ENCODE data around the gene FOXO4.
A peak's percentile ranks its signal among the peaks of the same experiment; 100 is the strongest.
"Not testable (repeated sequence)": the region's sequence is repeated elsewhere in the genome, so short reads cannot be mapped to it uniquely, and the experiment has no call there.

Gene FOXO4, protein sequence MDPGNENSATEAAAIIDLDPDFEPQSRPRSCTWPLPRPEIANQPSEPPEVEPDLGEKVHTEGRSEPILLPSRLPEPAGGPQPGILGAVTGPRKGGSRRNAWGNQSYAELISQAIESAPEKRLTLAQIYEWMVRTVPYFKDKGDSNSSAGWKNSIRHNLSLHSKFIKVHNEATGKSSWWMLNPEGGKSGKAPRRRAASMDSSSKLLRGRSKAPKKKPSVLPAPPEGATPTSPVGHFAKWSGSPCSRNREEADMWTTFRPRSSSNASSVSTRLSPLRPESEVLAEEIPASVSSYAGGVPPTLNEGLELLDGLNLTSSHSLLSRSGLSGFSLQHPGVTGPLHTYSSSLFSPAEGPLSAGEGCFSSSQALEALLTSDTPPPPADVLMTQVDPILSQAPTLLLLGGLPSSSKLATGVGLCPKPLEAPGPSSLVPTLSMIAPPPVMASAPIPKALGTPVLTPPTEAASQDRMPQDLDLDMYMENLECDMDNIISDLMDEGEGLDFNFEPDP

DNA sequence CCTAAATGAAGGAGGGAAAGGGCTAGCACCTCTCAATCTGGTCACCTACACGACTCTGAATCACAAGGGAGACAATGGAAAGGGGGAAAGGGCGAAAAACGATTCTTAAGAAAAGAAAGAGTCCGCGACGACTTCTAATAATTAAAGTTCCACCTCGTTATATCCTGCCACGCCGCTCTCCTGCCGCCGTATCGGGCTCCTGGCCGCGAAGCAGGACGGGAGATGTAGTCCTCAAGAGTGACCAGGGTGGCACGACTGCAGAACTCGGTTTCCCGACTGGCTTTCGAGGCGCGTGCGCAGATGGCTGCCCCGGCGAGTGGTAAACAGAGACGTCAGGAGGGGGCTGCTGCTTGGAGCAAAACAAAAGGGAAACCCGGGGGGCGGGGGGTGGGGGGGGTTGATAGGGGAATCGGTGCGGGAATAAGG lies at the start of gene FOXO4:
TSS of gene FOXO4 (plus strand) at position 297 of the 426 bp plus-strand sequence. CDS start 678 bp downstream, outside the sequence.
- peak; percentile 86 for DNase-seq

- not testable (repeated sequence) for DNase-seq
Measured at GRCh38 chrX:71047891-71048290, 47.8 kb upstream of the FOXO4 start.

GRCh38 chrX:71052721-71053120 lies 42.9 kb upstream of the FOXO4 start:
- no peak for DNase-seq

DNA sequence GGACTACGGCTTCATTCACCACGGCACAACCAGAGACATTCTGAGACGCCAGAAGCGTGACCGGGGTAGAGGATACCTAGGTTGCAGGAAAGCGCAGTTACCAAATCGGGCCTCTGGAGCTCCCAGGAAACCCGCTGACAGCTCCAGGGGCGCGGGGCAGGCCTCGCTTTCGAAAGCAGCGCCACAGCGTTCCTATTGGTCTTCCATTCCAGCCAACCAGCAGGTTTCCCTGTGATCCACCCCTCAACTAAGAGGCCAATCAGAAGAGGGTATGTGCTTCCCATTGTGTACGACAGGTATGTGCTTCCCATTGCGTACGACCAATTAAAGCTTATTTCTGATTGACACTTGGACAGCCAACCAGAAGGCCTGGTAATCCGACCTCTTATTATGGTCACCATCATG lies 42.4 kb upstream of the FOXO4 start:
- no peak for DNase-seq

- DNase-seq: no peak
Measured at GRCh38 chrX:71056867-71057266, 38.8 kb upstream of the FOXO4 start.

GRCh38 chrX:71057848-71058530 lies 37.7 kb upstream of the FOXO4 start:
- DNase-seq: no peak

GRCh38 chrX:71060127-71060526 lies 35.5 kb upstream of the FOXO4 start:
- DNase-seq: no peak

GRCh38 chrX:71067089-71067488 lies 28.6 kb upstream of the FOXO4 start:
- DNase-seq: no peak

DNA sequence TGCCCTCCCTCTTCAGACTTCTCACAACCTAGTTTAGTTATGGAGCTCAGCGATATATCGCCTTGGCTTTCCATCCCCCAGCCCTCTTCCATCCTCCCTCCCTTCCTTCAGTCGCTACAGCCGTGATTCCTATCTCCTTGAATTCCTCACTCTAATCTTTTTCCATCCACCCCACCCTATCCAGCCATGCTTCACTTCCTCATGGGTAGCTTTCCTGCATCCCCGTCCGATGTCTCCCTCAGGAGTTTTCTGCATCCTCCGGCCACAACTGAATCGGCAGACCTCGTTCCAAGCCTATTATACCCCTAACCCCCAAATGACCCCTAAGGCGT lies 28.0 kb upstream of the FOXO4 start:
- DNase-seq: no peak

GRCh38 chrX:71068044-71068918 lies 27.4 kb upstream of the FOXO4 start, which contains the start of gene SNX12:
SNX12 (minus strand) TSS chrX:71068334; CDS start chrX:71068306, 28 bp downstream.
- DNase-seq: peak; percentile 88

- no peak for DNase-seq
Measured at GRCh38 chrX:71070531-71070930, 25.1 kb upstream of the FOXO4 start.

DNA sequence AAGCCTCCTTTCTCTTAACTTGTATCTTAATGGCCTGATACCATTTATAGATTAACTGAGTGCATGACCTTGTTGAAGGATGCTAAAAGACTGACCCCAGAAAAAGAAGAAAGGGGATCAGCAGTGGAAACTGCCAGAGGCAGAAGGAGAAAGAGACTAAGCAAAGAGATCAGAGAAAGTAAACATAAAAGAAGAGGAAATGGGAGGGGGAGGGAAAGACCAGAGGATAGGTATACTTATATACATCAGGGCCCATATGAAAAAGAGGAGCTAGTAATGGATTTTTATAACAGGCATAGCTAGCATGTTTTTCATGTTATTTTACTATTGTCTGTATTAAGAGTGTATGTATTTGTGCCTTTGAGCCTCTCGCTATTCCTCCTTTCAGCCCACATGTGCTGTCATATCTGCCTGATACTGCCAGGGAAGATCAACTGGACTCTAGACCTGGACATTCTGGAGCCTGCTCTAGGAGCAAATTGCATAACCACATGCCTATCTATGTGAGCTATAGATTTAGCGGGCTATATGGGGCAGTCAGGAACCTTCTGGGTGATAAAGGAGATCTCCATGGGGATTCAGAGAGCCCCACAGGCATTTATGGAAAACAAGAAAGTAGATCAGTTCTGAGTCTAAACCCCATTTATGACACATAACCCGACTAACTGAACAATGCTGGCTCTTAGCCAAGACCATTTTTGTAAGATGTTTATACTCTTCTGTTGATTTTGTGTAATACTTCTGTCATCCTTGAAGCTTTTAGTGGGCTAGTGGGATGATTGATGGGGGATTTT lies 14.1 kb upstream of the FOXO4 start:
- no peak for DNase-seq

DNA sequence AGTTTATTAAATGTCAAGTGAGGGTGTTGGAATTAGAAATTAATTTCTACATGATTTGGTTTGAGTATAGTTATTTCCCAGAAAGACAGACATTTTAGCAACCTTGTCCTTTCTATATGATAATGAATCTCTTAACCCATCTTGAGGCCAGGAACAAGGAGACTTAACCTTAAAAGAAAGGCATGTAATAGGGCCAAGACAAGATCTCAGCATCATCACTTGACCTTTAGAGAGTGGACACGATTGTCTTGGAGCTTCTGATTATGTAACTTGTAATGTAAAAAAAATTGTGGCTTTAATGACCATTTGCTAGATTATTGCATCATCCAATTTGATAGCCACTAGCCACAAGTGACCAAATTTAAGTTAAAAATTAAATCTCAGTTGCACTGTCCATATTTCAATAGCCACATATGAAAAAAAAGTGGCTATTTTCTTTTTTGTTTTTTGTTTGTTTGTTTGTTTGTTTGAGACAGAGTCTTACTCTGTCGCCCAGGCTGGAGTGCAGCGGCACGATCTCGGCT lies 13.5 kb upstream of the FOXO4 start:
- no peak for DNase-seq

GRCh38 chrX:71082822-71083221 lies 12.8 kb upstream of the FOXO4 start:
- DNase-seq: no peak

- no peak for DNase-seq
Measured at GRCh38 chrX:71085900-71086299, 9.8 kb upstream of the FOXO4 start.

GRCh38 chrX:71091263-71091662 lies 4.4 kb upstream of the FOXO4 start:
- DNase-seq: no peak

GRCh38 chrX:71095033-71095432 lies 618 bp upstream of the FOXO4 start:
- no peak for DNase-seq

DNA sequence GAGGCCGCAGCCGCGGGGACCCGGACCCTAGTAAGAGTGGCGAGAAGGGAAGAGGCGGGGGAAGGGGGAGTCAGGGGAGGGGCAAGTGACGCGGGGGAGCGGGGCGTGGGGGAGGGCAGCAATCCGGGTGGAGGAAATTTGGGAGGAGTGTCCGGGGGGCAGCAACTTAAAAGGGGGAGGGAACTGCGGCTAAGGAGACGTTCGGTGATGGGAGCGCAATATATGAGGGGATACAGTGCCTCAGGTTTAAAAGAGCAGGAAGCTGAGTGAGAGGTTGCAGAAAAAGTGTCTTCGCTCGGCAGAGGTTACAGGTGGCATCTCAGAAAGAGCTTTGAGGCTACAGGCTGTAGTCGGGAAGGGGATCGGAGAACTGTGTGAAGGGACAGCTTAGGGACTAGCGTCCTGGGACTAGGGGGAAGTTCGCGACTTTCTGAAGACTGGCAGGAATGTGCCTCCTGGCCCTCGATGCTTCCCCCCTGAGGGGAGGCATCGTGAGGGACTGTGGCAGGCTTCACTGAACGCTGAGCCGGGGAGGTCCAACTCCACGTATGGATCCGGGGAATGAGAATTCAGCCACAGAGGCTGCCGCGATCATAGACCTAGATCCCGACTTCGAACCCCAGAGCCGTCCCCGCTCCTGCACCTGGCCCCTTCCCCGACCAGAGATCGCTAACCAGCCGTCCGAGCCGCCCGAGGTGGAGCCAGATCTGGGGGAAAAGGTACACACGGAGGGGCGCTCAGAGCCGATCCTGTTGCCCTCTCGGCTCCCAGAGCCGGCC lies 519 bp downstream of the FOXO4 start:
- no peak for DNase-seq

GRCh38 chrX:71096760-71097032 lies 1.0 kb downstream of the FOXO4 start:
- no peak for DNase-seq

- peak; percentile 78 for DNase-seq
Measured at GRCh38 chrX:71098302-71098701, 2.7 kb downstream of the FOXO4 start.

- DNase-seq: no peak
Measured at GRCh38 chrX:71098951-71099506, 3.4 kb downstream of the FOXO4 start.

All from activated T-cell treated with anti-CD3 and anti-CD28 coated beads, Interleukin-2, amount 50 U/mL, for 1 hour (primary cell).